ENCODE data around the gene PSMC3IP.
"Not testable (repeated sequence)": the region's sequence is repeated elsewhere in the genome, so short reads cannot be mapped to it uniquely, and the experiment has no call there.

Gene PSMC3IP

DNA sequence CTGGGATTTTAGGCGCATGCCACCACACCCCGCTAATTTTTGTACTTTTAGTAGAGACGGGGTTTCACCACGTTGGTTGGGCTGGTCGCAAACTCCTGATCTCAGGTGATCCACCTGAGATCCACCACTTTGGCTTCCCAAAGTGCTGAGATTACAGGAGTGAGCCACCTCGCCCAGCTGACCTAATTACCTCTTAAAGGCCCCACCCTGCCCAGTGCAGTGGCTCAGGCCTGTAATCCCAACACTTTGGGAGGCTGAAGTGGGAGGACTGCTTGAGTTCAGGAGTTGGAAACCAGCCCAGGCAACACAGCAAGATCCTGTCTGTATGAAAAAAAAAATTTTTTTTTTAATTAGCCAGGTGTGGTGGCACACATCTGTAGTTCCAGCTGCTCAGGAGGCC is 18.5 kb downstream of the PSMC3IP start:
- DNase-seq: no peak

DNA sequence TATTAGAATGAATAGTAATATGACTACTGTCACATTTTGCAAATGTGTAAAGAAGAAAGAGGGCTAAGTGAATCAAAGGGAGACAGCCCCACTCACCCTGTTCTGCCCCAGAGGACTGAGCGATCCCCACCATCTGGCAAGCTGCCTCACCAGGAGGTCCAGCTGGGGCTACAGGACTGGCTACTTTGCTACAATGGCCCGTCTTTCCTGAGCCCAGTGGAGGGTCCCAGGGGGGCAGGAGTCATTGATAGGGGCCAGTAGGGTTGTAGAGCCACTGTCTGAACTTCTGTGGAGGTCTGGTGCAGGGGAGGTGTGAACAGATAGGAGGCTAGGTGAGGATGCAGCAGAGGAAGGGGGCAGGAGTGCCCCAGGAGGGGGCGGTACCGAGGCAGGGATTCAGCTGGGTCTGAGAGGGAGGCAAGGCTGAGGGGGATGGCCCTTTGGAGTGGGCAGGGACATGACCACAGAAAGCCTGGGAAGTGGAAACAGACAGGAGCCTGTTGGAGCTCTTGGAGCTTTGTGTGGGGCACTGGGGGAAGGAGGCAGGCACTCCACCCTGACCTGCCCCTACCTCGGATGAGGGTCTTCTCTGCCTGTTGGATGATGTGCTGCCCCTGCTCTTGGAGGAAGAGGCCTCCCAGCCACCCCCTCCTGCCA is 21.4 kb downstream of the PSMC3IP start:
- not testable (repeated sequence) for DNase-seq

DNA sequence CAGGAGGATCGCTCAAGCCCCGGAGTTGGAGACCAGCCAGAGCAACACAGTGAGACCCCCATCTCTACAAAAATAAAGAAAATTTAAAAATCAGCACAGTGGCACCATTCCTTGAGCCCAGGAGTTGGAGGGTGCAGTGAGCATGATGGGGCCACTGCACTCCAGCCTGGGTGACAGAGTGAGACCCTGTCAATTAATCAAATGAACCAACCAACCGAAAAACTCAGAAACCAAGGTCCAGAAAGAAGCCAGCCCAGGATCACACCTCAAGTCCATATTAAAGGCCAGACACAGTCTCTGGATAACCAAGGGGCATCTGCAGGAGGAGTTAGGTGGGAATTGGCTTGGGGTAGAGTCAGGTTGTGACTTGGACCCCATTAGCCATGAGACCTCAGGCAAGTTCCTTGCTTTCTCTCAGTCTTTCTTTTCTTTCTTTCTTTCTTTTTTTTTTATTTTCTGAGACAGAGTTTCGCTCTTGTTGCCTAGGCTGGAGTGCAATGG is 22.4 kb downstream of the PSMC3IP start:
- DNase-seq: no peak

DNA sequence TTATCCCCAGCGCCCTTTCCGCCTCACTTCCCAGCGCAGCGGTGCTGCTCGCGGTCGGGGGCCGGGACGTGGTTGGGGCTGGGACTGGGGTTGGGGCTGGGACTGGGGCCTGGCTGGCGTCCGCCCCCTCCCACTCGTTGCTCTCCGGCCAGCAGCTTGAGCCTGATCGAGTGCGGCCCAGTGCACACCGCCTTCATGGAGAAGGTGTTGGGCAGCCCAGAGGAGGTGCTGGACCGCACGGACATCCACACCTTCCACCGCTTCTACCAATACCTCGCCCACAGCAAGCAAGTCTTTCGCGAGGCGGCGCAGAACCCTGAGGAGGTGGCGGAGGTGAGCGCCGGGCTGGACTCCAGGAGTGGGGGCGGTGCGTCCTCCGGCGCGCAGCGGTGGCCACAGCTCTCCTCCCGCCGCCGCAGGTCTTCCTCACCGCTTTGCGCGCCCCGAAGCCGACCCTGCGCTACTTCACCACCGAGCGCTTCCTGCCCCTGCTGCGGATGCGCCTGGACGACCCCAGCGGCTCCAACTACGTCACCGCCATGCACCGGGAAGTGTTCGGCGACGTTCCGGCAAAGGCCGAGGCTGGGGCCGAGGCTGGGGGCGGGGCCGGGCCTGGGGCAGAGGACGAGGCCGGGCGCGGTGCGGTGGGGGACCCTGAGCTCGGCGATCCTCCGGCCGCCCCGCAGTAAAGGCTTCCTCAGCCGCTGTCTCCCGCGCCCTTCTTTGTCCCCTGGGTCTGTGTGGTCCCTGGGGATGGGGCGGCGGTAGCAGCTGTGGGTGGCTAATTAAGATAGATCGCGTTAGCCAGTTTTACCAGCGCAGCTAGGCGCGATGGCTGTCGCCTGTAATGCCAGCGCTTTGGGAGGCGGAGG is 23.0 kb downstream of the PSMC3IP start:
- peak; percentile 85 for DNase-seq

DNA sequence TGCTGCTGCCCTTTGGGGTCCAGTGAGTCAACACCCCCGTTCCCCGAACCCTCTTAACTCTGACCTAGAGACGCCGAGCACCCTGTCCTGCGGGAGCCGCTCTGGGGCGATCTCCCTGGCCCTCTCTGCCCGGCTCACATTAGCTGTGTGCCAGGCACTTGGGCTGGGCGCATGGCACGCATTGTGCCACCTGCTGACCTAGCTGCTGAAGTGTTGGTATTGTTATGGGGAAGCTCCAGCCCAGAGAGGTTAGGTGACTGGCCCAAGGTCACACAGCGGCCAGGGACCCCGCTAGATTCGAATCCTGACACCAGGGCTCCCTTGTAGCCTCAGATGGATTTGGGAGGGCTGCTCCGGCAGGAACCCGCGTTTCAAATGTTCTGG is 23.7 kb downstream of the PSMC3IP start:
- no peak for DNase-seq

DNA sequence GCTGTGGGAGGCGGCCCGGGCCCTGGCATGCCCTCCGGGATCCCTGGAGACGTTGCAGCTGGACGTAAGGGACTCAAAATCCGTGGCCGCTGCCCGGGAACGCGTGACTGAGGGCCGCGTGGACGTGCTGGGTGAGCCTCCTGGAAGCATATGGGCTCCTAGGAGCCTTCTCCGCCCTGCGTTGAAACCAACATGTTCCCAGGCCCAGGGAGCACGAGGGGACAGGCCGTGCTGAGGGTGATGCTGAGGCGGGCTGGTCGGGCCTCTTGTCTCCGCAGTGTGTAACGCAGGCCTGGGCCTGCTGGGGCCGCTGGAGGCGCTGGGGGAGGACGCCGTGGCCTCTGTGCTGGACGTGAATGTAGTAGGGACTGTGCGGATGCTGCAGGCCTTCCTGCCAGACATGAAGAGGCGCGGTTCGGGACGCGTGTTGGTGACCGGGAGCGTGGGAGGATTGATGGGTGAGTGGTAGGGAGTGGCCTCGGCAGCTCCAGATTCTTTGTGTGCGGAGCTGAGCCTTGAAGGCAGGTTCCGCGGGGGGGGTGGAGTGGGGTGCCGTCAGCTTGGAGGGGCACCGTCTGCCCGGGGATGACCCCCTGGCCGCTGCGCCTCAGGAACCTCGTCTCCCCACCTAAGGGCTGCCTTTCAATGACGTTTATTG is 24.2 kb downstream of the PSMC3IP start:
- no peak for DNase-seq

DNA sequence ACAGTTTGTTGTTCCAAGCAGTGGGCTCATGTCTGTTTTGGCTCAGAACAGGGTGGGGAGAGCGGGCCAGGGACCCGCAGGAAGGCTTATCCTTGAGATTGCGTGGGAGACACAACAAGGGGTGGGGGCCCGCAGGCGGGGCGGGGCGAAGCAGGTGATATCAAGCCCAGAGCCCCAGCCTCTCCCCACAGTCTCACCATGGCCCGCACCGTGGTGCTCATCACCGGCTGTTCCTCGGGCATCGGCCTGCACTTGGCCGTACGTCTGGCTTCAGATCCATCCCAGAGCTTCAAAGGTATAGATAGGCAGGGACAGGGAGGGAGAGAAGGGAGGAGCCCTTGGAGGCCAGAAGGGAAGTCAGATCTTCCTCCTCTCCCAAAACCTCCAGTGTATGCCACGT is 24.8 kb downstream of the PSMC3IP start, which contains the start of gene HSD17B1:
HSD17B1 (plus strand) TSS at position 188 of the 400 bp plus-strand sequence; CDS start at position 199, 11 bp downstream.
- not testable (repeated sequence) for DNase-seq

DNA sequence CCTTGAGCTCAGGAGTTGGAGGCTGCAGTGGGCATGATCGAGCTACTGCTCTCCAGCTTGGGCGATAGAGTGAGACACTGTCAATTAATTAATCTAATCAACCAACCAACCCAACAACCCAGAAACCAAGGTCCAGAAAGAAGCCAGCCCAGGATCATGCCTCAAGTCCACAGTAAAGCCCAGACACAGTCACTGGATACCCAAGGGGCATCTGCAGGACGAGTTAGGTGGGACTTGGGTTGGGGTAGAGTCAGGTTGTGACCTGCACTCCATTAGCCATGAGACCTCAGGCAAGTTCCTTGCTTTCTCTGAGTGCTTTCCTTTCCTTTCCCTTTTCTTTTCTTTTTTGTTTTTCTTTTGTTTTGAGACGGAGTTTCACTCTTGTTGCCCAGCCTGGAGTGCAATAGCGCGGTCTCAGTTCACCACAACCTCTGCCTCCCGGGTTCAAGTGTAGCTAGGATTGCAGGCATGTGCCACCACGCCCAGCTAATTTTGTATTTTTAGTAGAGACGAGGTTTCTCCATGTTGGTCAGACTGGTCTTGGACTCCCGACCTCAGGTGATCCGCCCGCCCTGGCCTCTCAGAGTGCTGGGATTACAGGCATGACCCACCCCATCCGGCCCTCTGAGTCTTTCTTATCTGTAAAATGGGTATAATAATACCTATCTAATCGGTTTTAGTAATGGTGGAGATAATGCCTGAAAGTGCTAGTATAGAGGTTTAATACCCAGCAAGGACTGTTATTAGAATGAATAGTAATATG is 28.4 kb downstream of the PSMC3IP start:
- no peak for DNase-seq

DNA sequence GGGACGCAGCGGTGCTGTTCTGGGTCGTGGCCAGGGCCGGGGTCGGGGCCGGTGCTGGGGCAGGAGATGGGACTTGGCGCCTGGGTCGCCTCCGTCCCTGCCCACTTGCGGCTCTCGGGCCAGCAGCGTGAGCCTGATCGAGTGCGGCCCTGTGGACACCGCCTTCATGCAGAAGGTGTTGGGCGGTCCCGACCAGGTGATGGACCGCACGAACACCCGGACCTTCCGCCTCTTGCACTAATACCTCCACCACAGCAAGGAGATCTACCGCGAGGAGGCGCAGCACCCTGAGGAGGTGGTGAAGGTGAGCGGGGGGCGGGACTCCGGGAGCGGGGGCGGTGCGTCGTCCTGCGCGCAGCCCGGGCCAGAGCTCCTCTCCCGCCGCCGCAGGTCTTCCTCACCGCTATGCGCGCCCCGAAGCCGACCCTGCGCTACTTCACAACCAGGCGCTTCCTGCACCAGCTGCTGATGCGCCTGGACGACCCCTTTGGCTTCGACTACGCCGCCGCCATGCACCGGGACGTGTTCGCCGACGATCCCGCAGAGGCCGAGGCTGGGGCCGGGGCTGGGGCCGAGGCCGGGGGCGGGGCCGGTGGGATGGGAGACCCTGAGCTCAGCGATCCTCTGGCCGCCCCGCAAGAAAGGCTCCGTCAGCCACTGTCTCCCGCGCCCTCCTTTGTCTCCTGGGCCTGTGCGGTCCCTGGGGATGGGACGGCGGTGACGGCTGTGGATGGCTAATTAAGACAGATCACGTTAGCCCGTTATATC is 29.3 kb downstream of the PSMC3IP start:
- DNase-seq: peak; percentile 79

DNA sequence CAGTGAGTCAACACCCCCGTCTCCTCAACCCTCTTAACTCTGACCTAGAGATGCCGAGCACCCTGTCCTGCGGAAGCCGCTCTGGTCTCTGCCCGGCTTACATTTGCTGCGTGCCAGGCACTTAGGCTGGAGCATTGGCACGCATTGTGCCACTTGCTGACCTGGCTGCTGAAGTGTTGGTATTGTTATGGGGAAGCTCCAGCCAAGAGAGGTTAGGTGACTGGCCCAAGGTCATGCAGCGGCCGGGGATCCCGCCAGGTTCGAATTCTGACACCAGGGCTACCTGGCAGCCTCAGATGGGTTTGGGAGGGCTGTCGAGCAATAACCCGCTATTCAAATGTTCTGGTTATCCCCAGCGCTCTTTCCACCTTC is 29.8 kb downstream of the PSMC3IP start:
- no peak for DNase-seq

DNA sequence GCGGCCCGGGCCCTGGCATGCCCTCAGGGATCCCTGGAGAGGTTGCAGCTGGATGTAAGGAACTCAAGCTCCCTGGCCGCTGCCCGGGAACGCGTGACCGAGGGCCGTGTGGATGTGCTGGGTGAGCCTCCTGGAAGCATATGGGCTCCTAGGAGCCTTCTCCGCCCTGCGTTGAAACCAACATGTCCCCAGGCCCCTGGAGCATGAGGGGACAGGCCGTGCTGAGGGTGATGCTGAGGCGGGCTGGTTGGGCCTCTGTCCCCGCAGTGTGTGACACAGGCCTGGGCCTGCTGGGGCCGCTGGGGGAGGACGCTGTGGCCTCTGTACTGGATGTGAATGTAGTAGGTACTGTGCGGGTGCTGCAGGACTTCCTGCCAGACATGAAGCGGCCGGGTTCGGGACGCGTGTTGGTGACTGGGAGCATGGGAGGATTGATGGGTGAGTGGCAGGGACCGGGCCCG is 30.5 kb downstream of the PSMC3IP start:
- no peak for DNase-seq

DNA sequence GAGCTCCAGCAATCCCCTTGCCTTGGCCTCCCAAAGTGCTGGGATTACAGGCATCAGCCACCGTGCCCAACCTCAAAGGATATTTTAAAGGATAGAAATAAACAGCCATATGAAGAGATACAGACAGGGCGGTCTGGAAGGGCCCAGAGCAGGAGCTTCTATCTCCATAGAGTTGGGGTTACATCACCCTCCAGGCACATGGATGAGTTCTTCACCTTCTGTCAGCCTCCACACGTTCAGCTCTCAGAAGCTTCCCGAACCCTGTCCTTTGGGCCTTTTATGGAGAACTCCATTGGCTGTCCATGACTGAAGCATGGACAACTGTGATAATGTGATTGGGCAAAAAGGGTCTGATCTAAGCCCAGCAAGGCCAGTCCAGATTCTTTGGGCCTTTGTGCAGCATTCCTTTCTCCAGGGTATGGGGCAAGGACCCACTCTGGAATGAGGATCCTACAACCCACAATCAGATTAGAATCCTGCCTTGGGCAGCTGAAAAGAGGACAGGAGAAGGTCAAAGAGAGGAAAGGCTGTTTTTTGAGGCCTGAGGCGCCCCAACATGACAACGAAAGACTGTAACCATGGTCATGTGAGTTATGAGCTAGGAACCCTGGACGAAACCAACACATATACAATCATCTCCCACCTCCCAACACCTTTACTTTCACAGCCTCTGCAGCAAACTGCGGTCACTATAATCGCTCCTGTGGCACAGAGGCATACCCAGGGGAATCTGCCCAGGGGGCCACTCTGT is 31.6 kb downstream of the PSMC3IP start:
- not testable (repeated sequence) for DNase-seq

DNA sequence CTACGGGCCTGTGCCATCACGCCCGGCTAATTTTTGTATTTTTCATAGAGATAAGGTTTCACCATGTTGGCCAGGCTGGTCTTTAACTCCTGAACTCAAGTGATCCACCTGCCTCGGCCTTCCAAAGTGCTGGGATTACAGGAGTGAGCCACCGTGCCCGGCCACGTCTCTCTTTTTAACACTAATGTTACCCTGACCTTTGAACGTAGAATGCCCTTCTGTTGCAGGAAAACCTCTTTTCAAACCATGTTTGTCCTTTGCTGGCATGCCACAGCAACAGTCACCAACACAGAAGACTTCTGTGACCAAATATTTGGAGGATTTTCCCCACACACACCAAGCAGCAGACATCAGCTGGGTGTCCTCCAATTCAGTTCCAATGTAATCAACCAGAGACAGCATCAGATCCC is 32.6 kb downstream of the PSMC3IP start:
- DNase-seq: no peak

DNA sequence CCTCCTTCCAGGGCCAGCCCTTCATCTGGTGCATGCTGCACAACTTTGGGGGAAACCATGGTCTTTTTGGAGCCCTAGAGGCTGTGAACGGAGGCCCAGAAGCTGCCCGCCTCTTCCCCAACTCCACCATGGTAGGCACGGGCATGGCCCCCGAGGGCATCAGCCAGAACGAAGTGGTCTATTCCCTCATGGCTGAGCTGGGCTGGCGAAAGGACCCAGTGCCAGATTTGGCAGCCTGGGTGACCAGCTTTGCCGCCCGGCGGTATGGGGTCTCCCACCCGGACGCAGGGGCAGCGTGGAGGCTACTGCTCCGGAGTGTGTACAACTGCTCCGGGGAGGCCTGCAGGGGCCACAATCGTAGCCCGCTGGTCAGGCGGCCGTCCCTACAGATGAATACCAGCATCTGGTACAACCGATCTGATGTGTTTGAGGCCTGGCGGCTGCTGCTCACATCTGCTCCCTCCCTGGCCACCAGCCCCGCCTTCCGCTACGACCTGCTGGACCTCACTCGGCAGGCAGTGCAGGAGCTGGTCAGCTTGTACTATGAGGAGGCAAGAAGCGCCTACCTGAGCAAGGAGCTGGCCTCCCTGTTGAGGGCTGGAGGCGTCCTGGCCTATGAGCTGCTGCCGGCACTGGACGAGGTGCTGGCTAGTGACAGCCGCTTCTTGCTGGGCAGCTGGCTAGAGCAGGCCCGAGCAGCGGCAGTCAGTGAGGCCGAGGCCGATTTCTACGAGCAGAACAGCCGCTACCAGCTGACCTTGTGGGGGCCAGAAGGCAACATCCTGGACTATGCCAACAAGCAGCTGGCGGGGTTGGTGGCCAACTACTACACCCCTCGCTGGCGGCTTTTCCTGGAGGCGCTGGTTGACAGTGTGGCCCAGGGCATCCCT is 34.1 kb downstream of the PSMC3IP start:
- DNase-seq: no peak

DNA sequence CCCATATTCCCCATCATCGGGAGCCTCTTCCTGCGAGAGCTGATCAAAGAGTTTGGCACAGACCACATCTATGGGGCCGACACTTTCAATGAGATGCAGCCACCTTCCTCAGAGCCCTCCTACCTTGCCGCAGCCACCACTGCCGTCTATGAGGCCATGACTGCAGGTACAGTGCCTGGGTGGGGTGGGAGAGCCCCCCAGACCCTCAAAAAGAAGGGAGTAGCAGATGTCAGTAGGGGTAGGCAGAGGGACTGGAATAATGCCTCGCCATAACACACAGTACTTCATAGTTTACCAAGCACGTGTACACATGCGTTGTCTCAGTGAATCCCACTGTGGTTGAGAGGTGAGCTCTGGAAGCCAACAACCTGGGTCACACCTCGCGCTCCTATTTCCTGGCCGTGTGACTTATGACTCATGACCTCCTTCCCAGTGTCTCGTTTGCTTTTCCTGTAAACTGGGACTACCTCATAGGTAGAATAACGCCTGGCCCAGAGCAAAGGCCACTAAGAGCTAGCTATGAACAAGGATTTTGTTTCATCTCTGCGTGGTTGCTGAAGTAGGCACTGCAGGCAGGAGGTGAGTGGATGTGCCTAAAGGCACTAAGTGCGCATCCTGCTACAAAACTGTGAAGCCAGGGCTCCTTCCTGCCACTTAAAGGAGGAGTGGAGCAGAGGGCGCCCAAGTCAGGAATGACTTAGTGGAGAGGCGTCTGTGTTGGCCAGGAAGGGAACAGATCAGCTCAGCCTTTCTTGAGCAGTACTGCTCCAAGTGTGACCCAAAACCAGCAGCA is 36.3 kb downstream of the PSMC3IP start:
- DNase-seq: peak; percentile 55

DNA sequence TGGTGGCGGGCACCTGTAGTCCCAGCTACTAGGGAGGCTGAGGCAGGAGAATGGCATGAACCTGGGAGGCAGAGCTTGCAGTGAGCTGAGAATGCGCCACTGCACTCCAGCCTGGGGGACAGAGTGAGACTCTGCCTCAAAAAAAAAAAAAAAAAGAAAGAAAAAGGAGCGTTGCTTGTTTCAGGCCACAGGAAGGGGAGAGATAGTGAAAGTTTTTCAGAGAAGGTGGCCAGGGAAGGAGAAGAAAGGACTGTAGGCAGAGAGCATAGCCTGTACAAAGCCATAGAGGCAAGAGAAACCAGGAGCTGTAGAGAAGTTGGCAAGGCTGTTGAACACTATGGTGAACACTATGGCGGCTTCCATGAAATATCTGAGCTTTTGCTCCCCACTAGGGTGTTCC is 37.0 kb downstream of the PSMC3IP start:
- DNase-seq: not testable (repeated sequence)

DNA sequence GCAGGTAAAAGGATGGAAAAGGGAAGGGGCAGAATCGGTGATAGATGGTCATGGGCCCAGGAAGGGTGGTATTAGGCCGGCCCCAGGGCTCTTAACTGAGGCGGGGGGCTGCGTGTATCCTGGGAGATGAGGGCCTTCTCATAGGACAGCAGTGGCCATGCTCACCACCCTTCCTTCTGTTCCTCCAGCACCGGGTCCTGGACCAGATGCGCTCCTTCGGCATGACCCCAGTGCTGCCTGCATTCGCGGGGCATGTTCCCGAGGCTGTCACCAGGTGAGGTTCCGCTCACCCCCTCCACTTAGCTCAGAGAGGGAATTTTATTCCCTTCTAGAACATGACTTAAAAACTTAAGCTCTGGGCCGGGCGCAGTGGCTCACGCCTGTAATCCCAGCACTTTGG is 39.0 kb downstream of the PSMC3IP start:
- DNase-seq: no peak

DNA sequence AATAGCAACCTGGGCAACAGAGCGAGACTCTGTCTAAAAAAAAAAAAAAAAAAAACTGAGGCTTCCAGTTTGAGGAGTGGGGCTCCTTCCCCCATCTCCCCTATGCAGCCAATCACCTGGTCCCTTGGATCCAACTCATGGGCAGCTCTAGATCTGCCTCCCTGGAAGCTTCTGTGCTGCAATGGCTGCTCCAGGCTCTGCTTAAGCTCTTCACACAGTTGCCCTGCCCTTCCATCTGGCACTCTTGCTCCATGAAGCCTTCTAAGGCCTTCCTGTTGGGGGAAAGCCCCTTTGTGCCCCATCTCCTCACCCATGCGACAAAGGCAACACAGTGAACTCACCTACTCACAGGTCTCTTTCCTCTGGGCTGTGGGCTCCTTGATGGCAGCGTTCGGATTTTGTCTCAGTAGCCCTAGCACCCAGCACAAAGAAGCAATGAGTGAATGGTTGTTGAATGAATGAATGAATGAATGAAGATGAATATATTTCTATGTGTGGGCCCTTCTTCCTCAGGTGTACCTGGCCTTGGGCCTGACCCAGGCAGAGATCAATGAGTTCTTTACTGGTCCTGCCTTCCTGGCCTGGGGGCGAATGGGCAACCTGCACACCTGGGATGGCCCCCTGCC is 39.6 kb downstream of the PSMC3IP start:
- DNase-seq: no peak
